Amygdala (tissue), 56 donors: ENCODE measurements around the gene HDAC4.

Source experiments
- DNase-seq, 56 donors: peaks; one replicate each; lab custom pipeline; 2025; lab: John Stamatoyannopoulos, UW

Gene HDAC4

GRCh38 chr2:239154971-239155805 lies 245.6 kb downstream of the HDAC4 start:
- DNase-seq = peak in 50 of 56 donors; percentile 17 to 93 (median 73)

- DNase-seq = no peak
Measured at GRCh38 chr2:239153806-239154591, 246.8 kb downstream of the HDAC4 start.

- DNase-seq = no peak
Measured at GRCh38 chr2:239152916-239153305, 247.9 kb downstream of the HDAC4 start.

- DNase-seq = no peak
Measured at GRCh38 chr2:239152239-239152915, 248.4 kb downstream of the HDAC4 start.

GRCh38 chr2:239151201-239152131 lies 249.4 kb downstream of the HDAC4 start:
- DNase-seq = peak in 5 of 56 donors; percentile 33 to 39 (median 35)

GRCh38 chr2:239150125-239151011 lies 250.5 kb downstream of the HDAC4 start:
- no peak for DNase-seq

- DNase-seq = no peak
Measured at GRCh38 chr2:239149501-239149900, 251.3 kb downstream of the HDAC4 start.

GRCh38 chr2:239148495-239149200 lies 252.2 kb downstream of the HDAC4 start:
- DNase-seq = no peak

- no peak for DNase-seq
Measured at GRCh38 chr2:239147376-239147775, 253.4 kb downstream of the HDAC4 start.

- DNase-seq = no peak
Measured at GRCh38 chr2:239146741-239147181, 254.1 kb downstream of the HDAC4 start.

GRCh38 chr2:239146011-239146641 lies 254.7 kb downstream of the HDAC4 start:
- DNase-seq = no peak

GRCh38 chr2:239145601-239146000 lies 255.2 kb downstream of the HDAC4 start:
- no peak for DNase-seq

- no peak for DNase-seq
Measured at GRCh38 chr2:239145106-239145505, 255.7 kb downstream of the HDAC4 start.

- DNase-seq = no peak
Measured at GRCh38 chr2:239144713-239144999, 256.2 kb downstream of the HDAC4 start.

GRCh38 chr2:239143858-239144712 lies 256.7 kb downstream of the HDAC4 start:
- DNase-seq = peak in 13 of 56 donors; percentile 14 to 60 (median 41)

GRCh38 chr2:239142806-239143205 lies 258.0 kb downstream of the HDAC4 start:
- peak in 1 of 56 donors; percentile 17 for DNase-seq

- DNase-seq = no peak
Measured at GRCh38 chr2:239142296-239142695, 258.5 kb downstream of the HDAC4 start.
